GM19193 (cell line): ENCODE results near the gene RPL7A.

Source experiments
- POLR2A ChIP-seq: IDR thresholded peaks from 4 replicates; pipeline ENCODE4 v1.6.1; 2011; ENCODE audit not compliant: insufficient read depth, insufficient read length; ENCODE audit errors: extremely low read depth

Gene RPL7A

GRCh38 chr9:133375116-133375723, 27.2 kb downstream of the RPL7A start:
- no peak for TF ChIP-seq POLR2A

- peak; percentile 88 for TF ChIP-seq POLR2A
These were observed 28.0 kb downstream of the RPL7A start, which contains the start of the genes STKLD1 and SURF4 for GRCh38 chr9:133375724-133376654. Gene STKLD1 (plus strand): TSS chr9:133376366. CDS start chr9:133376474, 108 bp downstream. Gene SURF4 (minus strand): TSS chr9:133376060. CDS start chr9:133375969, 91 bp downstream.

GRCh38 chr9:133377721-133378216, 29.8 kb downstream of the RPL7A start:
- no peak for TF ChIP-seq POLR2A

GRCh38 chr9:133378408-133378962, 30.5 kb downstream of the RPL7A start:
- no peak for TF ChIP-seq POLR2A

GRCh38 chr9:133379153-133380086, 31.4 kb downstream of the RPL7A start:
- TF ChIP-seq POLR2A: no peak

GRCh38 chr9:133380734-133381133, 32.7 kb downstream of the RPL7A start:
- TF ChIP-seq POLR2A: no peak

GRCh38 chr9:133382507-133383141, 34.6 kb downstream of the RPL7A start:
- no peak for TF ChIP-seq POLR2A

- TF ChIP-seq POLR2A: no peak
These were observed 35.4 kb downstream of the RPL7A start for GRCh38 chr9:133383438-133383837.

GRCh38 chr9:133384736-133385321, 36.8 kb downstream of the RPL7A start:
- TF ChIP-seq POLR2A: no peak

GRCh38 chr9:133385452-133385851, 37.4 kb downstream of the RPL7A start:
- no peak for TF ChIP-seq POLR2A

- TF ChIP-seq POLR2A: no peak
These were observed 38.3 kb downstream of the RPL7A start for GRCh38 chr9:133386338-133386737.

- no peak for TF ChIP-seq POLR2A
These were observed 39.7 kb downstream of the RPL7A start for GRCh38 chr9:133387680-133388079.

- no peak for TF ChIP-seq POLR2A
These were observed 41.1 kb downstream of the RPL7A start for GRCh38 chr9:133389025-133389557.
